Neural progenitor cell (in vitro differentiated cells): ENCODE results near the gene USP6. TPM values are rescaled to one million over a fixed set of nuclear protein-coding genes. Genes with fewer than 3 reads are reported as not detected.

Source experiments
- DNase-seq: peaks from one replicate; pipeline ENCODE4 v3.0.0-alpha.2; 2016; ENCODE audit warnings: low spot score
- H2AFZ ChIP-seq: fragments of 200-600 bp; sonication (generic); replicated peaks from 2 replicates; pipeline ENCODE4 v1.6.1; 2016; ENCODE audit warnings: antibody characterized with exemption
- H3F3A ChIP-seq: fragments of 200-600 bp; sonication (generic); 2 replicates; pipeline ENCODE4 v1.6.1; 2016; ENCODE audit warnings: antibody characterized with exemption, low read depth
- H3K27ac ChIP-seq: fragments of 200-600 bp; sonication (generic); 2 replicates; pipeline ENCODE4 v1.5.1; 2016; ENCODE audit warnings: mild to moderate bottlenecking
- H3K27me3 ChIP-seq: fragments of 200-600 bp; sonication (generic); 2 replicates; pipeline ENCODE4 v1.6.1; 2016; ENCODE audit warnings: mild to moderate bottlenecking, moderate library complexity
- H3K36me3 ChIP-seq: fragments of 200-600 bp; sonication (generic); 2 replicates; pipeline ENCODE4 v1.5.1; 2016
- H3K4me1 ChIP-seq: fragments of 200-600 bp; sonication (generic); 2 replicates; pipeline ENCODE4 v1.6.1; 2016; ENCODE audit warnings: mixed run types
- H3K4me2 ChIP-seq: fragments of 200-600 bp; sonication (generic); 2 replicates; pipeline ENCODE4 v1.6.1; 2016
- H3K4me3 ChIP-seq: fragments of 200-600 bp; sonication (generic); 2 replicates; pipeline ENCODE4 v1.5.1; 2016
- H3K79me2 ChIP-seq: fragments of 200-600 bp; sonication (generic); 2 replicates; pipeline ENCODE4 v1.6.1; 2016; ENCODE audit warnings: low read depth
- H3K9ac ChIP-seq: fragments of 200-600 bp; sonication (generic); 2 replicates; pipeline ENCODE4 v1.6.1; 2016
- H3K9me3 ChIP-seq: fragments of 200-600 bp; sonication (generic); 2 replicates; pipeline ENCODE4 v1.5.1; 2016; ENCODE audit warnings: low read depth
- H4K20me1 ChIP-seq: fragments of 200-600 bp; sonication (generic); 2 replicates; pipeline ENCODE4 v1.6.1; 2016; ENCODE audit warnings: low read depth
- H3K27ac Mint-ChIP-seq: 3 replicates; pipeline ENCODE4 v1.8.0; 2021; ENCODE audit warnings: mixed read lengths
- H3K27me3 Mint-ChIP-seq: 2 replicates; pipeline ENCODE4 v1.8.0; 2022; ENCODE audit warnings: low read depth, mild to moderate bottlenecking, inconsistent platforms, moderate library complexity, mixed read lengths; ENCODE audit not compliant: insufficient read depth
- H3K36me3 Mint-ChIP-seq: 3 replicates; pipeline ENCODE4 v1.8.0; 2021; ENCODE audit warnings: mixed read lengths
- H3K4me1 Mint-ChIP-seq: 3 replicates; pipeline ENCODE4 v1.8.0; 2021; ENCODE audit warnings: mixed read lengths
- H3K4me3 Mint-ChIP-seq: 3 replicates; pipeline ENCODE4 v1.8.0; 2021; ENCODE audit warnings: mild to moderate bottlenecking, moderate library complexity, mixed read lengths
- H3K9me3 Mint-ChIP-seq: 3 replicates; pipeline ENCODE4 v1.8.0; 2020; ENCODE audit warnings: mixed read lengths
- EZH2 ChIP-seq: fragments of 200-600 bp; sonication (generic); IDR thresholded peaks from 2 replicates; pipeline ENCODE4 v1.6.1; 2017; ENCODE audit warnings: antibody characterized with exemption, mild to moderate bottlenecking, moderate library complexity
- EZH2phosphoT487 ChIP-seq: fragments of 200-600 bp; sonication (generic); IDR thresholded peaks from 2 replicates; pipeline ENCODE4 v1.6.1; 2017; ENCODE audit warnings: antibody characterized with exemption
- total RNA-seq: library from RNA; depleted of rRNA; stranded (reverse); fragments of >200 nt; gene quantifications from 2 replicates; pipeline ENCODE4 v1.2.3, GENCODE V29; 2015; ENCODE audit warnings: low replicate concordance
- TF ChIP-seq, protein P1 (sequence below): fragments of 200-600 bp; sonication (generic); IDR thresholded peaks from 2 replicates; pipeline ENCODE4 v1.5.1; 2017; ENCODE audit warnings: antibody characterized with exemption, mild to moderate bottlenecking

The USP6 gene
- total RNA-seq, 1 donor from 2014 or later, result 0.17 TPM

DNA sequence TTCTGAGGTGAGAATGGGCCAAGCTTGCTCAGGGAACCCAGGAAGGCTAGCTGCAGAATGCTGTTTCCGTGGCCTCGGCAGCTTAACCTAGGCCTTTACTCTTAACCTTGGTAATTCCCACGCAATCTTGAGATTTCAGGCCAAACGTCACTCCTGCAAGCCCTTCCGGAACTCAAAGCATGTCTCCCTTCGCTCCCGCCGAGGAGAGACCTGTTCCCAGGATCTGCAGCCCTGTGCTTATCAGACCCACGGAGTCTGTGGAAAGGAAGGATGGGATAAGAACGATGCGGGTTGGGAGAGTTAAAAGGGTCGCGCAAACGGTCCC, 38.1 kb upstream of the USP6 start:
- Mint-ChIP-seq H3K27me3 (peaks cover 4% of the 10 kb centered on the region), H3K4me1 (peaks cover 4% of the 10 kb centered on the region), H3K27ac (no peak overlapping the region), H3K4me3 (no peak overlapping the region), H3K36me3 (no peaks in the 10 kb centered on the region), H3K9me3 (peaks cover 16% of the 10 kb centered on the region)
- Histone ChIP-seq H3K27ac (no peak overlapping the region), H2AFZ (no peak overlapping the region), H3K27me3 (no peaks in the 10 kb centered on the region), H3K9me3 (no peaks in the 10 kb centered on the region), H3K79me2 (no peaks in the 10 kb centered on the region), H3K9ac (no peak overlapping the region), H3K4me2 (no peak overlapping the region), H3K4me1 (peaks cover 8% of the 10 kb centered on the region), H3F3A (peaks cover 4% of the 10 kb centered on the region), H3K36me3 (no peaks in the 10 kb centered on the region), H3K4me3 (no peak overlapping the region), H4K20me1 (no peaks in the 10 kb centered on the region)
- no peak for TF ChIP-seq EZH2
- TF ChIP-seq, protein P1, sequence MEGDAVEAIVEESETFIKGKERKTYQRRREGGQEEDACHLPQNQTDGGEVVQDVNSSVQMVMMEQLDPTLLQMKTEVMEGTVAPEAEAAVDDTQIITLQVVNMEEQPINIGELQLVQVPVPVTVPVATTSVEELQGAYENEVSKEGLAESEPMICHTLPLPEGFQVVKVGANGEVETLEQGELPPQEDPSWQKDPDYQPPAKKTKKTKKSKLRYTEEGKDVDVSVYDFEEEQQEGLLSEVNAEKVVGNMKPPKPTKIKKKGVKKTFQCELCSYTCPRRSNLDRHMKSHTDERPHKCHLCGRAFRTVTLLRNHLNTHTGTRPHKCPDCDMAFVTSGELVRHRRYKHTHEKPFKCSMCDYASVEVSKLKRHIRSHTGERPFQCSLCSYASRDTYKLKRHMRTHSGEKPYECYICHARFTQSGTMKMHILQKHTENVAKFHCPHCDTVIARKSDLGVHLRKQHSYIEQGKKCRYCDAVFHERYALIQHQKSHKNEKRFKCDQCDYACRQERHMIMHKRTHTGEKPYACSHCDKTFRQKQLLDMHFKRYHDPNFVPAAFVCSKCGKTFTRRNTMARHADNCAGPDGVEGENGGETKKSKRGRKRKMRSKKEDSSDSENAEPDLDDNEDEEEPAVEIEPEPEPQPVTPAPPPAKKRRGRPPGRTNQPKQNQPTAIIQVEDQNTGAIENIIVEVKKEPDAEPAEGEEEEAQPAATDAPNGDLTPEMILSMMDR, result no peak
- no peak for TF ChIP-seq EZH2phosphoT487
- no peak for DNase-seq

DNA sequence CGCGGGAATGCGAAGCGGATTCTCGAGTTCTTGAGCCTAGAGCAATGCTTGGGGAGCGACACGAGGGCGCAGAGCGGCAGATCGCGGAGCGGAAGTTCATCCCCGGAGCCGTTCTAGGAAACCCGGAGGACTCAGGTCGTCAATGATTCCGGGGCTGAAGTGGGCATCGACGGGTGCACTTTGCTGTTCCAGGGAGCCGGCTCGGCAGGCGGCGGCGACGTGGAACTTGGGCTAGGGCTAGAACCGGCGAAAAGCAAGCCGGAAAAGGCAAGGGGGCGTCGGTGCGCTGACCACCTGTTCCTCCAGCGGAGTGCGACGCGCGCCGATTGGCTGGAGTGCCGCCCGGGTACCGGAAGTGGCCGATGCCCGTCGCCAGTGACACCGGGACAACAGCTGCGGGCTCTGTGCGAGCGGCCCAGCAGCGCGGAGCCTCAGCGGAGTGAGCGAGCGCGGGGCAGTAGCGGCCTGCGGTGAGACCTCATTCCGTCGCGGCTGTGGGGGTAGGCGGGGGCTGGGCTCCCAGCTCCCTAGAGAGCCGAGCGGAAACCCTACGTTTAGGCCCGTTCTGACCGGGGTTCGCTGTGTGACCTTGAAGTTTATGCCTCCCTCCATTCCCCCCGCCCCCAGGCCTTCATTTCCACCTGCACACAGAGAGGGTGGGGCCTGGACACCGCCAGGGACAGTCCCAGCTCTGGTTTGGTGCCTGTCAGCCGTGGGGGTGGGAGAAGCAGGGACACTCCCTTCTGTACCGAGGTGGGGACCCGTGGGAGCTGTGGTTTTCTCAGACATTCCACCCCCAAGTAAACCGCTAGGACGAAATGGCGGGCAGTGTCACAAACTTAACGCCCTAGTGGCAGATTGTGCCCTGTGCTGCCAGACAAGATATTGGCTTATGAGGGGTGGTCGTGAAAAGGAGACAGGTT, 37.5 kb upstream of the USP6 start, which contains the start of gene ZFP3:
TSS of gene ZFP3 (plus strand) at position 362 of the 923 bp plus-strand sequence. CDS start 13,038 bp downstream, outside the sequence.
- Histone ChIP-seq H3K4me1 (peaks cover 8% of the 10 kb centered on the region), H3K36me3 (no peaks in the 10 kb centered on the region), H3K9me3 (no peaks in the 10 kb centered on the region), H2AFZ (no peak within 1 kb of the TSS), H3K79me2 (no peaks in the 10 kb centered on the region), H3K9ac (no peak within 1 kb of the TSS), H3K4me2 (no peak within 1 kb of the TSS), H3F3A (peaks cover 4% of the 10 kb centered on the region), H3K27ac (no peak within 1 kb of the TSS), H3K4me3 (no peak within 1 kb of the TSS), H3K27me3 (no peaks in the 10 kb centered on the region), H4K20me1 (no peaks in the 10 kb centered on the region)
- Mint-ChIP-seq H3K27me3 (peaks cover 8% of the 10 kb centered on the region), H3K4me3 (no peak within 1 kb of the TSS), H3K27ac (no peak within 1 kb of the TSS), H3K4me1 (peaks cover 4% of the 10 kb centered on the region), H3K36me3 (no peaks in the 10 kb centered on the region), H3K9me3 (peaks cover 19% of the 10 kb centered on the region)
- no peak for TF ChIP-seq EZH2
- TF ChIP-seq EZH2phosphoT487, result no peak
- TF ChIP-seq, protein P1, result no peak
- peak; percentile 3 for DNase-seq

DNA sequence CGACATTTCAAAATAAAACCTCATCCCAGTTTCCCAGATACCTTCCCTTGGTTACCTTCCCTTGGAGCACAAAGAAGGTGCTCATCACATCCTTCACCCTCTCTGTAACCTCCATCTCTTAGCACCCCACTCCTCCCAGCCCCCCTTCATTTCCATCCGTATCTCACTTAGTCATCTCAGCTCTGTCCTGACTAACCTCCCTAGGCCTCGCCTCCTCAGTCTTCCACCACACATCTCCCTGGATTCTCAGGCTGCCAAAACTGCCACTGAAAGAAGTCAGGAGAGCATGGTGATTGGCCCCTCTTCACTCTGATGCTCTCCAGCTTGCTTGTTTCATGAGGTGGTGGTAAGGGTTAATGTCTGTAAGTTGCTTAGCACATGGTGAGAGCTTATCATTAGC, 35.2 kb upstream of the USP6 start:
- H3K4me3 ChIP-seq, result no peak overlapping the region
- DNase-seq, result no peak
- Mint-ChIP-seq H3K4me1 (peaks cover 2% of the 10 kb centered on the region), H3K27ac (no peak overlapping the region), H3K27me3 (peaks cover 8% of the 10 kb centered on the region), H3K36me3 (no peaks in the 10 kb centered on the region), H3K4me3 (no peak overlapping the region), H3K9me3 (peaks cover 26% of the 10 kb centered on the region)
- no peak overlapping the region for H3K27ac ChIP-seq
- no peak overlapping the region for H3K4me2 ChIP-seq
- no peaks in the 10 kb centered on the region for H4K20me1 ChIP-seq
- TF ChIP-seq EZH2, result no peak
- TF ChIP-seq, protein P1, result no peak
- no peak for TF ChIP-seq EZH2phosphoT487
- no peaks in the 10 kb centered on the region for H3K9me3 ChIP-seq
- H3F3A ChIP-seq, result peaks cover 3% of the 10 kb centered on the region
- no peak overlapping the region for H2AFZ ChIP-seq
- no peaks in the 10 kb centered on the region for H3K27me3 ChIP-seq
- H3K4me1 ChIP-seq, result peaks cover 1% of the 10 kb centered on the region
- no peaks in the 10 kb centered on the region for H3K79me2 ChIP-seq
- no peak overlapping the region for H3K9ac ChIP-seq
- H3K36me3 ChIP-seq, result no peaks in the 10 kb centered on the region
